Neuronal stem cell (in vitro differentiated cells): ENCODE data around the gene UNCX.
A peak's percentile ranks its signal among the peaks of the same experiment; 100 is the strongest.

Experiments
- DNase-seq: peaks from one replicate; pipeline ENCODE4 v3.0.0-alpha.2; 2013; ENCODE audit warnings: low spot score
- H2AFZ ChIP-seq: one replicate; pipeline ENCODE4 v1.6.1; 2013; ENCODE audit warnings: mild to moderate bottlenecking, low read length, inconsistent platforms
- H2AK5ac ChIP-seq: 2 replicates; pipeline ENCODE4 v1.6.1; 2013; ENCODE audit warnings: low read depth, mild to moderate bottlenecking, inconsistent platforms, low read length, moderate library complexity, mixed read lengths
- H2BK120ac ChIP-seq: 2 replicates; pipeline ENCODE4 v1.6.1; 2013; ENCODE audit warnings: low read depth, mild to moderate bottlenecking, inconsistent platforms, low read length, moderate library complexity, mixed read lengths
- H2BK12ac ChIP-seq: one replicate; pipeline ENCODE4 v1.6.1; 2013; ENCODE audit warnings: low read length, inconsistent platforms
- H2BK15ac ChIP-seq: 2 replicates; pipeline ENCODE4 v1.6.1; 2013; ENCODE audit warnings: mild to moderate bottlenecking, low read length, inconsistent platforms, mixed read lengths
- H2BK5ac ChIP-seq: one replicate; pipeline ENCODE4 v1.6.1; 2013; ENCODE audit warnings: inconsistent platforms, mild to moderate bottlenecking, low read length, moderate library complexity
- H3K14ac ChIP-seq: one replicate; pipeline ENCODE4 v1.6.1; 2013; ENCODE audit warnings: low read length, inconsistent platforms
- H3K18ac ChIP-seq: 2 replicates; pipeline ENCODE4 v1.6.1; 2013; ENCODE audit warnings: low read length, inconsistent platforms
- H3K23ac ChIP-seq: 2 replicates; pipeline ENCODE4 v1.6.1; 2013; ENCODE audit warnings: low read depth, mild to moderate bottlenecking, mixed read lengths, low read length, inconsistent platforms; ENCODE audit not compliant: poor library complexity
- H3K27ac ChIP-seq: replicated peaks from 3 replicates; pipeline ENCODE4 v1.5.1; 2013; ENCODE audit warnings: low read length, inconsistent platforms
- H3K27me3 ChIP-seq, 3 experiments: 2 replicates each; pipeline ENCODE4 v1.6.1; 2013; ENCODE audit warnings: low read length in 3 of 3, mild to moderate bottlenecking in 2 of 3, inconsistent platforms in 1 of 3, low read depth in 1 of 3, mixed read lengths in 1 of 3, moderate library complexity in 1 of 3; ENCODE audit not compliant: control insufficient read depth in 3 of 3, insufficient read depth in 3 of 3
- H3K36me3 ChIP-seq, 2 donors: replicated peaks in 1 of 2; 2 replicates each; pipeline ENCODE4 v1.6.1; 2013; ENCODE audit warnings: low read length in 2 of 2; ENCODE audit not compliant: control insufficient read depth in 2 of 2, insufficient read depth in 2 of 2
- H3K4ac ChIP-seq: 2 replicates; pipeline ENCODE4 v1.6.1; 2013; ENCODE audit warnings: inconsistent platforms, mild to moderate bottlenecking, low read length, moderate library complexity
- H3K4me1 ChIP-seq, 2 donors: 1 replicate in 1 of 2; 2 replicates in 1 of 2; pipeline ENCODE4 v1.6.1; 2013; ENCODE audit warnings: low read length in 2 of 2, low read depth in 1 of 2; ENCODE audit not compliant: control insufficient read depth in 2 of 2, insufficient read depth in 1 of 2
- H3K4me2 ChIP-seq: one replicate; pipeline ENCODE4 v1.6.1; 2013; ENCODE audit warnings: mild to moderate bottlenecking, low read length, inconsistent platforms; ENCODE audit not compliant: insufficient read depth, poor library complexity, severe bottlenecking
- H3K4me3 ChIP-seq, 2 donors: 2 replicates each; pipeline ENCODE4 v1.5.1; 2013; ENCODE audit warnings: low read length in 2 of 2, mild to moderate bottlenecking in 2 of 2, inconsistent platforms in 1 of 2, moderate library complexity in 1 of 2
- H3K79me1 ChIP-seq: one replicate; pipeline ENCODE4 v1.6.1; 2013; ENCODE audit warnings: low read depth, mild to moderate bottlenecking, inconsistent platforms, low read length, moderate library complexity
- H3K9ac ChIP-seq: one replicate; pipeline ENCODE4 v1.6.1; 2013; ENCODE audit warnings: mild to moderate bottlenecking, low read depth, low read length, inconsistent platforms; ENCODE audit not compliant: poor library complexity
- H3K9me3 ChIP-seq, 2 donors: replicated peaks in 1 of 2; 2 replicates each; pipeline versions ENCODE3 to v1.6.1; 2013; ENCODE audit warnings: low read length in 2 of 2, mild to moderate bottlenecking in 2 of 2, inconsistent platforms in 1 of 2, low read depth in 1 of 2, mixed read lengths in 1 of 2, moderate library complexity in 1 of 2; ENCODE audit not compliant: control insufficient read depth in 2 of 2, insufficient read depth in 1 of 2
- H4K8ac ChIP-seq: one replicate; pipeline ENCODE4 v1.6.1; 2013; ENCODE audit warnings: low read depth, mild to moderate bottlenecking, inconsistent platforms, low read length, moderate library complexity
- H4K91ac ChIP-seq: one replicate; pipeline ENCODE4 v1.6.1; 2013; ENCODE audit warnings: low read length, low read depth, mild to moderate bottlenecking, inconsistent platforms; ENCODE audit not compliant: poor library complexity
- WGBS, 2 donors: extraction: QIAGEN DNeasy Blood & Tissue Kit; methylation state at CpG; one replicate each; pipeline ENCODE4 v1.1.7; 2013; ENCODE audit warnings: missing lambda C conversion rate in 2 of 2, mixed read lengths in 1 of 2; ENCODE audit not compliant: insufficient read length in 2 of 2, insufficient replicate concordance in 1 of 2; ENCODE audit errors: extremely low coverage in 2 of 2; 5-methylcytosine and 5-hydroxymethylcytosine counted together

The UNCX gene

GRCh38 chr7:1268076-1268815 is 35.6 kb downstream of the UNCX start:
- no peak overlapping the region for H3K4me3 ChIP-seq
- H3K23ac ChIP-seq: no peak overlapping the region
- DNase-seq: no peak
- peak overlapping the region; percentile 66 for H3K4ac ChIP-seq
- H3K36me3 ChIP-seq: no peaks in the 10 kb centered on the region
- H2AK5ac ChIP-seq: peak overlapping the region; percentile 90
- no peak overlapping the region for H3K4me2 ChIP-seq
- peak overlapping the region; percentile 30 for H4K8ac ChIP-seq
- H4K91ac ChIP-seq: no peak overlapping the region
- H2BK15ac ChIP-seq: peak overlapping the region; percentile 92
- peak overlapping the region; percentile 89 for H3K14ac ChIP-seq
- no CpG with 5 or more reads among the region's 27 CpGs for WGBS, 2 donors
- H3K18ac ChIP-seq: peak overlapping the region; percentile 48
- H3K79me1 ChIP-seq: peaks cover 2% of the 10 kb centered on the region
- H3K9ac ChIP-seq: peak overlapping the region; percentile 21
- no peaks in the 10 kb centered on the region for H3K4me1 ChIP-seq
- peak overlapping the region; percentile 73 for H2BK12ac ChIP-seq
- no peak overlapping the region for H2BK5ac ChIP-seq
- no peaks in the 10 kb centered on the region for H3K9me3 ChIP-seq
- H3K27me3 ChIP-seq: peaks cover 0 to 77% (median 5%) of the 10 kb centered on the region in 3 experiments
- no peak overlapping the region for H2AFZ ChIP-seq
- no peak overlapping the region for H3K27ac ChIP-seq
- H2BK120ac ChIP-seq: no peak overlapping the region

GRCh38 chr7:1268866-1269265 is 36.2 kb downstream of the UNCX start:
- Histone ChIP-seq H2BK5ac (no peak overlapping the region), H3K14ac (no peak overlapping the region), H3K4me1 (no peaks in the 10 kb centered on the region), H3K23ac (no peak overlapping the region), H3K27ac (no peak overlapping the region), H2BK15ac (no peak overlapping the region), H3K9me3 (no peaks in the 10 kb centered on the region), H2BK12ac (no peak overlapping the region), H2AK5ac (no peak overlapping the region), H3K18ac (no peak overlapping the region), H3K4me2 (no peak overlapping the region), H2AFZ (no peak overlapping the region), H4K8ac (no peak overlapping the region), H3K79me1 (peaks cover 2% of the 10 kb centered on the region), H4K91ac (no peak overlapping the region), H3K4ac (no peak overlapping the region), H3K9ac (no peak overlapping the region), H3K36me3 (no peaks in the 10 kb centered on the region), H2BK120ac (no peak overlapping the region), H3K4me3 (no peak overlapping the region), H3K27me3 (peaks cover 0 to 71% (median 5%) of the 10 kb centered on the region in 3 experiments)
- no CpG with 5 or more reads among the region's 14 CpGs for WGBS, 2 donors
- DNase-seq: no peak

- no peak overlapping the region for H3K27ac ChIP-seq
Measured at GRCh38 chr7:1269336-1269890, 36.7 kb downstream of the UNCX start.

GRCh38 chr7:1270181-1270580 is 37.5 kb downstream of the UNCX start:
- H3K36me3 ChIP-seq: no peaks in the 10 kb centered on the region
- H3K79me1 ChIP-seq: peaks cover 4% of the 10 kb centered on the region
- peak overlapping the region; percentile 83 for H3K18ac ChIP-seq
- no peak overlapping the region for H2AFZ ChIP-seq
- peak overlapping the region; percentile 60 for H3K9ac ChIP-seq
- H2BK120ac ChIP-seq: peak overlapping the region; percentile 61
- WGBS, 2 donors: no CpG with 5 or more reads among the region's 12 CpGs
- DNase-seq: no peak
- no peaks in the 10 kb centered on the region for H3K9me3 ChIP-seq
- H3K4me2 ChIP-seq: no peak overlapping the region
- H3K27me3 ChIP-seq: peaks cover 0 to 58% (median 0%) of the 10 kb centered on the region in 3 experiments
- H2BK12ac ChIP-seq: peak overlapping the region; percentile 22
- H3K4me3 ChIP-seq: no peak overlapping the region
- peak overlapping the region; percentile 47 for H2AK5ac ChIP-seq
- H2BK15ac ChIP-seq: peak overlapping the region; percentile 45
- peak overlapping the region; percentile 97 for H3K14ac ChIP-seq
- no peak overlapping the region for H4K91ac ChIP-seq
- no peak overlapping the region for H3K4ac ChIP-seq
- H3K23ac ChIP-seq: peak overlapping the region; percentile 68
- H4K8ac ChIP-seq: no peak overlapping the region
- no peak overlapping the region for H2BK5ac ChIP-seq
- no peak overlapping the region for H3K27ac ChIP-seq
- H3K4me1 ChIP-seq: no peaks in the 10 kb centered on the region

More at GRCh38 chr7:1269336-1269890, 36.7 kb downstream of the UNCX start:
- Histone ChIP-seq H3K23ac (no peak overlapping the region), H2AK5ac (peak overlapping the region; percentile 37), H2BK120ac (no peak overlapping the region), H2BK15ac (peak overlapping the region; percentile 67), H3K4me3 (no peak overlapping the region), H3K9ac (no peak overlapping the region), H2BK5ac (peak overlapping the region; percentile 53), H2BK12ac (no peak overlapping the region), H3K79me1 (peaks cover 2% of the 10 kb centered on the region), H3K9me3 (no peaks in the 10 kb centered on the region), H3K4ac (no peak overlapping the region), H4K8ac (peak overlapping the region; percentile 43), H3K36me3 (no peaks in the 10 kb centered on the region), H2AFZ (no peak overlapping the region), H3K14ac (peak overlapping the region; percentile 38), H3K4me2 (no peak overlapping the region), H3K4me1 (no peaks in the 10 kb centered on the region), H3K27me3 (peaks cover 0 to 66% (median 4%) of the 10 kb centered on the region in 3 experiments), H3K18ac (peak overlapping the region; percentile 83), H4K91ac (no peak overlapping the region)
- WGBS, 2 donors: no CpG with 5 or more reads among the region's 29 CpGs
- DNase-seq: no peak
